ENCODE data around the gene HIF1A.

DNA sequence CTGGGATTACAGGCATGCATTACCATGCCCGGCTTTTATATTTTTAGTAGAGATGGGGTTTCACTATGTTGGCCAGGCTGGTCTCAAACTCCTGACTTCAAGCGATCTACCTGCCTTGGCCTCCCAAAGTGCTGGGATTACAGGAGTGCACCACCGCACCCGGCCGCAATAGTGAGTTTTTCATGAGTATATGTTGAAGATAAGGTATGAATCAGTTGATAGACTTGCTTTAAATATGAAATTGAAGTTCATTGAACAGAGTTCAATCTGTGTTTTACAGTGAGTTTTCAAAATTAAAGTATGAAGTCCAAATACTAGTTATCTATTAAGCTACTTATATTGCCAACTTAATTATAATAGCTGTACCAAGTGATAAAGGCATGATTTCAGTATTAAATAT lies 102.0 kb downstream of the HIF1A start:
- TF ChIP-seq POLR2A (IDR thresholded peaks at IDR 0.05): no peak
- TF ChIP-seq, protein P1, sequence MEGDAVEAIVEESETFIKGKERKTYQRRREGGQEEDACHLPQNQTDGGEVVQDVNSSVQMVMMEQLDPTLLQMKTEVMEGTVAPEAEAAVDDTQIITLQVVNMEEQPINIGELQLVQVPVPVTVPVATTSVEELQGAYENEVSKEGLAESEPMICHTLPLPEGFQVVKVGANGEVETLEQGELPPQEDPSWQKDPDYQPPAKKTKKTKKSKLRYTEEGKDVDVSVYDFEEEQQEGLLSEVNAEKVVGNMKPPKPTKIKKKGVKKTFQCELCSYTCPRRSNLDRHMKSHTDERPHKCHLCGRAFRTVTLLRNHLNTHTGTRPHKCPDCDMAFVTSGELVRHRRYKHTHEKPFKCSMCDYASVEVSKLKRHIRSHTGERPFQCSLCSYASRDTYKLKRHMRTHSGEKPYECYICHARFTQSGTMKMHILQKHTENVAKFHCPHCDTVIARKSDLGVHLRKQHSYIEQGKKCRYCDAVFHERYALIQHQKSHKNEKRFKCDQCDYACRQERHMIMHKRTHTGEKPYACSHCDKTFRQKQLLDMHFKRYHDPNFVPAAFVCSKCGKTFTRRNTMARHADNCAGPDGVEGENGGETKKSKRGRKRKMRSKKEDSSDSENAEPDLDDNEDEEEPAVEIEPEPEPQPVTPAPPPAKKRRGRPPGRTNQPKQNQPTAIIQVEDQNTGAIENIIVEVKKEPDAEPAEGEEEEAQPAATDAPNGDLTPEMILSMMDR (IDR thresholded peaks at IDR 0.05): no peak

Data from heart left ventricle (tissue), 13 donors.